Mammary epithelial cell (primary cell): ENCODE data around the gene TMPRSS3.

Experiments used
- CTCF ChIP-seq, 2 donors: IDR thresholded peaks in 1 of 2; conservative IDR thresholded peaks in 1 of 2; 2 replicates each; pipeline ENCODE4 v1.5.1; 2011 to 2012; ENCODE audit warnings: inconsistent platforms in 2 of 2, low read length in 2 of 2, mild to moderate bottlenecking in 2 of 2, control low read depth in 1 of 2, low read depth in 1 of 2; ENCODE audit not compliant: insufficient read depth in 1 of 2; ENCODE audit errors: extremely low read depth in 1 of 2
- EZH2 ChIP-seq: IDR thresholded peaks from 2 replicates; pipeline ENCODE4 v1.6.1; 2012; ENCODE audit warnings: low read length, inconsistent platforms, borderline replicate concordance

- no peak for TF ChIP-seq CTCF (conservative IDR thresholded peaks at IDR 0.05 in 1 of 2, IDR thresholded peaks at IDR 0.05 in 1 of 2; ENCODE audit: extremely low read depth in 1 of 2, insufficient read depth in 1 of 2, low read depth in 1 of 2, low read length in 2 of 2)
- no peak for TF ChIP-seq EZH2
These were observed 41.9 kb upstream of the TMPRSS3 start for GRCh38 chr21:42437786-42438185.
